Stimulated activated naive CD8-positive, alpha-beta T cell treated with anti-CD3 and anti-CD28 coated beads, Interleukin-15, amount 100 ng/mL, for 72 hours (primary cell): ENCODE results near the gene PPP4R2.

Experiments
- ATAC-seq: fragments of 150-1000 bp; cut with Tn5 transposase; 2 replicates; pipeline ENCODE4 v1.10.0; 2021; ENCODE audit warnings: mild to moderate bottlenecking, moderate library complexity
- DNase-seq, 2 donors: peaks; one replicate each; pipeline ENCODE4 v3.0.0; 2021 to 2022
- H3K27ac Mint-ChIP-seq, 2 donors: one replicate each; pipeline ENCODE4 v1.8.0; 2022; ENCODE audit warnings: mild to moderate bottlenecking in 2 of 2, mixed read lengths in 2 of 2, moderate library complexity in 2 of 2
- H3K27me3 Mint-ChIP-seq: one replicate; pipeline ENCODE4 v1.8.0; 2022; ENCODE audit warnings: mixed read lengths
- H3K4me1 Mint-ChIP-seq: one replicate; pipeline ENCODE4 v1.8.0; 2022; ENCODE audit warnings: mild to moderate bottlenecking, mixed read lengths
- H3K4me3 Mint-ChIP-seq, 2 donors: one replicate each; pipeline ENCODE4 v1.8.0; 2022; ENCODE audit warnings: mild to moderate bottlenecking in 2 of 2, mixed read lengths in 2 of 2, moderate library complexity in 1 of 2
- H3K9me3 Mint-ChIP-seq, 2 donors: one replicate each; pipeline ENCODE4 v1.8.0; 2022; ENCODE audit warnings: mixed read lengths in 2 of 2

Gene PPP4R2

GRCh38 chr3:72996473-72997333, at the start of gene PPP4R2:
TSS of gene PPP4R2 (plus strand) at chr3:72996811. CDS start at chr3:72997038, 227 bp downstream.
- peak; percentile 92 for DNase-seq
- Mint-ChIP-seq H3K27me3 (no peaks in the 10 kb centered on the region), H3K9me3 (no peaks in the 10 kb centered on the region), H3K4me1 (peaks cover 40% of the 10 kb centered on the region), H3K27ac (peak within 1 kb of the TSS; percentile 98), H3K4me3 (peak within 1 kb of the TSS; percentile 78 to 83)
- ATAC-seq: peak; percentile 95

- Mint-ChIP-seq H3K27ac (no peak overlapping the region), H3K4me3 (no peak overlapping the region), H3K27me3 (no peaks in the 10 kb centered on the region), H3K9me3 (no peaks in the 10 kb centered on the region), H3K4me1 (peaks cover 35% of the 10 kb centered on the region)
- ATAC-seq (no peak), DNase-seq (no peak)
Measured at GRCh38 chr3:72947715-72948490, 48.7 kb upstream of the PPP4R2 start.

- Mint-ChIP-seq H3K27me3 (no peaks in the 10 kb centered on the region), H3K4me3 (no peak overlapping the region), H3K9me3 (no peaks in the 10 kb centered on the region), H3K27ac (no peak overlapping the region), H3K4me1 (peaks cover 35% of the 10 kb centered on the region)
- ATAC-seq (no peak), DNase-seq (no peak)
Measured at GRCh38 chr3:72949016-72949415, 47.6 kb upstream of the PPP4R2 start.

GRCh38 chr3:72950372-72950771, 46.2 kb upstream of the PPP4R2 start:
- no peaks in the 10 kb centered on the region for H3K9me3 Mint-ChIP-seq
- no peak overlapping the region for H3K4me3 Mint-ChIP-seq
- no peak overlapping the region for H3K27ac Mint-ChIP-seq
- DNase-seq: no peak
- no peaks in the 10 kb centered on the region for H3K27me3 Mint-ChIP-seq
- no peak for ATAC-seq
- H3K4me1 Mint-ChIP-seq: peaks cover 32% of the 10 kb centered on the region

GRCh38 chr3:72950801-72951200, 45.8 kb upstream of the PPP4R2 start:
- DNase-seq: no peak
- Mint-ChIP-seq H3K27me3 (peaks cover 3% of the 10 kb centered on the region), H3K27ac (peak overlapping the region in 1 of 2 donors; percentile 43), H3K4me1 (peaks cover 27% of the 10 kb centered on the region), H3K9me3 (no peaks in the 10 kb centered on the region), H3K4me3 (peak overlapping the region in 1 of 2 donors; percentile 33)
- no peak for ATAC-seq

- DNase-seq (no peak), ATAC-seq (peak; percentile 85)
- Mint-ChIP-seq H3K4me1 (peaks cover 25% of the 10 kb centered on the region), H3K27me3 (peaks cover 8% of the 10 kb centered on the region), H3K4me3 (peak overlapping the region; percentile 5 to 33), H3K9me3 (no peaks in the 10 kb centered on the region), H3K27ac (no peak overlapping the region)
Measured at GRCh38 chr3:72951259-72951722, 45.3 kb upstream of the PPP4R2 start.

GRCh38 chr3:72953325-72953956, 43.2 kb upstream of the PPP4R2 start:
- Mint-ChIP-seq H3K9me3 (no peaks in the 10 kb centered on the region), H3K27me3 (peaks cover 9% of the 10 kb centered on the region), H3K4me1 (peaks cover 25% of the 10 kb centered on the region), H3K27ac (no peak overlapping the region), H3K4me3 (no peak overlapping the region)
- ATAC-seq (no peak), DNase-seq (no peak)

GRCh38 chr3:72957297-72957696, 39.3 kb upstream of the PPP4R2 start:
- peaks cover 18% of the 10 kb centered on the region for H3K4me1 Mint-ChIP-seq
- no peaks in the 10 kb centered on the region for H3K9me3 Mint-ChIP-seq
- no peak overlapping the region for H3K4me3 Mint-ChIP-seq
- ATAC-seq (no peak), DNase-seq (no peak)
- H3K27ac Mint-ChIP-seq: no peak overlapping the region
- H3K27me3 Mint-ChIP-seq: peaks cover 9% of the 10 kb centered on the region

GRCh38 chr3:72959336-72959735, 37.3 kb upstream of the PPP4R2 start:
- Mint-ChIP-seq H3K4me3 (no peak overlapping the region), H3K27ac (peak overlapping the region in 1 of 2 donors; percentile 82), H3K4me1 (peaks cover 13% of the 10 kb centered on the region), H3K27me3 (peaks cover 9% of the 10 kb centered on the region), H3K9me3 (no peaks in the 10 kb centered on the region)
- DNase-seq (no peak), ATAC-seq (no peak)

- no peak overlapping the region for H3K27ac Mint-ChIP-seq
- no peak overlapping the region for H3K4me3 Mint-ChIP-seq
- ATAC-seq (peak; percentile 21), DNase-seq (no peak)
- peaks cover 23% of the 10 kb centered on the region for H3K4me1 Mint-ChIP-seq
- no peaks in the 10 kb centered on the region for H3K9me3 Mint-ChIP-seq
- peaks cover 4% of the 10 kb centered on the region for H3K27me3 Mint-ChIP-seq
Measured at GRCh38 chr3:72960812-72961518, 35.6 kb upstream of the PPP4R2 start.

GRCh38 chr3:72961752-72962151, 34.9 kb upstream of the PPP4R2 start:
- H3K4me3 Mint-ChIP-seq: no peak overlapping the region
- H3K4me1 Mint-ChIP-seq: peaks cover 25% of the 10 kb centered on the region
- no peak overlapping the region for H3K27ac Mint-ChIP-seq
- no peak for ATAC-seq
- H3K27me3 Mint-ChIP-seq: no peaks in the 10 kb centered on the region
- H3K9me3 Mint-ChIP-seq: no peaks in the 10 kb centered on the region
- DNase-seq: no peak

- H3K27me3 Mint-ChIP-seq: no peaks in the 10 kb centered on the region
- no peak for DNase-seq
- H3K4me1 Mint-ChIP-seq: peaks cover 25% of the 10 kb centered on the region
- no peaks in the 10 kb centered on the region for H3K9me3 Mint-ChIP-seq
- H3K4me3 Mint-ChIP-seq: no peak overlapping the region
- ATAC-seq: no peak
- peak overlapping the region in 1 of 2 donors; percentile 77 for H3K27ac Mint-ChIP-seq
Measured at GRCh38 chr3:72962317-72962716, 34.3 kb upstream of the PPP4R2 start.

GRCh38 chr3:72964633-72965032, 32.0 kb upstream of the PPP4R2 start:
- Mint-ChIP-seq H3K4me1 (peaks cover 25% of the 10 kb centered on the region), H3K27ac (no peak overlapping the region)

GRCh38 chr3:72968266-72968664, 28.3 kb upstream of the PPP4R2 start:
- Mint-ChIP-seq H3K27ac (no peak overlapping the region), H3K27me3 (peaks cover 6% of the 10 kb centered on the region), H3K9me3 (no peaks in the 10 kb centered on the region), H3K4me1 (peaks cover 17% of the 10 kb centered on the region), H3K4me3 (no peak overlapping the region)
- DNase-seq: no peak
- no peak for ATAC-seq

More at GRCh38 chr3:72964633-72965032, 32.0 kb upstream of the PPP4R2 start:
- H3K9me3 Mint-ChIP-seq: no peaks in the 10 kb centered on the region
- H3K4me3 Mint-ChIP-seq: no peak overlapping the region
- ATAC-seq (no peak), DNase-seq (no peak)
- no peaks in the 10 kb centered on the region for H3K27me3 Mint-ChIP-seq

GRCh38 chr3:72969766-72970165, 26.8 kb upstream of the PPP4R2 start:
- peaks cover 22% of the 10 kb centered on the region for H3K4me1 Mint-ChIP-seq
- H3K4me3 Mint-ChIP-seq: no peak overlapping the region
- no peak overlapping the region for H3K27ac Mint-ChIP-seq
- H3K27me3 Mint-ChIP-seq: peaks cover 11% of the 10 kb centered on the region
- no peak for DNase-seq
- ATAC-seq: no peak
- no peaks in the 10 kb centered on the region for H3K9me3 Mint-ChIP-seq
